ENCODE results near the gene A2ML1.
"Not testable (repeated sequence)": the region's sequence is repeated elsewhere in the genome, so short reads cannot be mapped to it uniquely, and the experiment has no call there.

The A2ML1 gene

DNA sequence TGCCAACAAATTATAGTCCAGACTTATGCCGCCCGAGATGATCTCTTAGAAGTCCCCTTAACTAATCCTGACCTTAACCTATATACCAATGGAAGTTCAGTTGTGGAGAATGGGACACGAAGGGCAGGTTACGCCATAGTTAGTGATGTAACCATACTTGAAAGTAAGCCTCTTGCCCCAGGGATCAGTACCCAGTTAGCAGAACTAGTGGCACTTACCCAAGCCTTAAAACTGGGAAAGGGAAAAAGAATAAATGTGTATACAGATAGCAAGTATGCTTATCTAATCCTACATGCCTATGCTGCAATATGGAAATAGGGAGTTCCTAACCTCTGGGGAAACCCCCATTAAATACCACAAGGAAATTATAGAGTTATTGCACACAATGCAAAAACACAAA lies 29.2 kb upstream of the A2ML1 start:
- H3K9me3 ChIP-seq (ENCODE audit: control insufficient read depth in 2 of 2, low read length in 2 of 2); H3K4me3 ChIP-seq (ENCODE audit: low read length in 2 of 2); H3K27ac ChIP-seq (ENCODE audit: low read length); H3K9ac ChIP-seq (ENCODE audit: low read length in 2 of 2); H3K36me3 ChIP-seq (ENCODE audit: control insufficient read depth in 2 of 2, insufficient read depth in 2 of 2, low read length in 2 of 2); H3K4me1 ChIP-seq (ENCODE audit: control insufficient read depth, insufficient read depth, low read length); H3K27me3 ChIP-seq (ENCODE audit: control insufficient read depth in 1 of 2, insufficient read depth in 2 of 2, low read length in 2 of 2): not testable (repeated sequence)

DNA sequence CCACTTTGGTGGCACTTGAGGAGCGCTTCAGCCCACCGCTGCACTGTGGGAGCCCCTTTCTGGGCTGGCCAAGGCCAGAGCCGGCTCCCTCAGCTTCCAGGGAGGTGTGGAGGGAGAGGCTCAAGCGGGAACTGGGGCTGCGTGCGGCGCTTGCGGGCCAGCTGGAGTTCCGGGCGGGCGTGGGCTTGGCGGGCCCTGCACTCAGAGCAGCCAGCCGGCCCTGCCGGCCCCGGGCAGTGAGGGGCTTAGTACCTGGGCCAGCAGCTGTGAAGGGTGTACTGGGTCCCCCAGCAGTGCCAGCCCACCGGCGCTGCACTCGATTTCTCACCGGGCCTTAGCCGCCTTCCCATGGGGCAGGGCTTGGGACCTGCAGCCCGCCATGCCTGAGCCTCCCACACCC lies 27.8 kb upstream of the A2ML1 start:
- not testable (repeated sequence) for H3K27me3 ChIP-seq (ENCODE audit: control insufficient read depth in 1 of 2, insufficient read depth in 2 of 2, low read length in 2 of 2); H3K9ac ChIP-seq (ENCODE audit: low read length in 2 of 2); H3K36me3 ChIP-seq (ENCODE audit: control insufficient read depth in 2 of 2, insufficient read depth in 2 of 2, low read length in 2 of 2); H3K4me1 ChIP-seq (ENCODE audit: control insufficient read depth, insufficient read depth, low read length); H3K9me3 ChIP-seq (ENCODE audit: control insufficient read depth in 2 of 2, low read length in 2 of 2); H3K4me3 ChIP-seq (ENCODE audit: low read length in 2 of 2); H3K27ac ChIP-seq (ENCODE audit: low read length)

DNA sequence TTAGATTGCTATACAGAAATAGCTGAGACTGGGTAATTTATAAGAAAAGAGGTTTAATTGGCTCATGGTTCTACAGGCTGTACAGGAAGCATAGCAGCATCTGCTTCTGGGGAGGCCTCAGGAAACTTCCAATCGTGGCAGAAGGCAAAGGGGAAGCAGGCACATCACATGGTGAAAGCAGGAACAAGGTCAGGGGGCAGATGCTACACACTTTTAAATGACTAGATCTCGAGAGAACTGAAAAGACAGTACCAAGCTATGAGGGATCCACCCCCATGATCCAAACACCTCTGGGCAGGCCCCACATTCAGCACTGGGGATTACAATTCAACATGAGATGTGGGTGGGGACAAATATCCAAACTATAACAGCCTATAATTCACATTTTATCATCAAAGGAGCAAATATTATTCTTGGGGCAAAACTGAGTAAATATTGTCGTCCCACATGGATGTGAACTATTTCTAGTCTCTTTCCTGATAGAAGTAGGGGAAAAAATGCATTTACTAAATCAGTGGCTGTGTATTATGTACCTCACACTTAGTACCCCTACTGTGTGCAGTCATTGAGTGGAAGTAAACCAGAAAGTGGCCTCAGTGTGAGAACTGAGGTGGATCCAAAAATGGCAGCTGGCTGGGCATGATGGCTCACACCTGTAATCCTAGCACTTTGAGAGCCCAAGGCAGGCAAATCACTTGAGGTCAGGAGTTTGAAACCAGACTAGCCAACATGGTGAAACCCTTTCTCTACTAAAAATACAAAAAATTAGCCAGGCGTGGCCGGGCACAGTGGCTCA lies 25.4 kb upstream of the A2ML1 start:
- Histone ChIP-seq H3K4me3 (ENCODE audit: low read length in 2 of 2) (no peak overlapping the region), H3K9me3 (ENCODE audit: control insufficient read depth in 2 of 2, low read length in 2 of 2) (no peaks in the 10 kb centered on the region), H3K36me3 (ENCODE audit: control insufficient read depth in 2 of 2, insufficient read depth in 2 of 2, low read length in 2 of 2) (no peaks in the 10 kb centered on the region), H3K4me1 (ENCODE audit: control insufficient read depth, insufficient read depth, low read length) (no peaks in the 10 kb centered on the region), H3K27me3 (ENCODE audit: control insufficient read depth in 1 of 2, insufficient read depth in 2 of 2, low read length in 2 of 2) (no peaks in the 10 kb centered on the region), H3K9ac (ENCODE audit: low read length in 2 of 2) (no peak overlapping the region), H3K27ac (ENCODE audit: low read length) (no peak overlapping the region)

- H3K36me3 ChIP-seq (ENCODE audit: control insufficient read depth in 2 of 2, insufficient read depth in 2 of 2, low read length in 2 of 2); H3K27me3 ChIP-seq (ENCODE audit: control insufficient read depth in 1 of 2, insufficient read depth in 2 of 2, low read length in 2 of 2): not testable (repeated sequence)
Observed at GRCh38 chr12:8801213-8801612, 21.2 kb upstream of the A2ML1 start.

DNA sequence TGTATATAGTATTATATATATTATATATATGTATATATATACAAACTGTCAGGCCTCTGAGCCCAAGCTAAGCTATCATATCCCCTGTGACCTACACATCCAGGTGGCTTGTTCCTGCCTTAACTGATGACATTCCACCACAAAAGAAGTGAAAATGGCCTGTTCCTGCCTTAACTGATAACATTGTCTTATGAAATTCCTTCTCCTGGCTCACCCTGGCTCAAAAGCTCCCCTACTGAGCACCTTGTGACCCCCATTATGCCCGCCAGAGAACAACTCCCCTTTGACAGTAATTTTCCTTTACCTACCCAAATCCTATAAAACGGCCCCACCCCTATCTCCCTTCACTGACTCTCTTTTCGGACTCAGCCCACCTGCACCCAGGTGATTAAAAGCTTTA lies 17.6 kb upstream of the A2ML1 start:
- H3K4me3 ChIP-seq (ENCODE audit: low read length in 2 of 2); H3K27ac ChIP-seq (ENCODE audit: low read length); H3K4me1 ChIP-seq (ENCODE audit: control insufficient read depth, insufficient read depth, low read length); H3K9me3 ChIP-seq (ENCODE audit: control insufficient read depth in 2 of 2, low read length in 2 of 2); H3K36me3 ChIP-seq (ENCODE audit: control insufficient read depth in 2 of 2, insufficient read depth in 2 of 2, low read length in 2 of 2); H3K27me3 ChIP-seq (ENCODE audit: control insufficient read depth in 1 of 2, insufficient read depth in 2 of 2, low read length in 2 of 2); H3K9ac ChIP-seq (ENCODE audit: low read length in 2 of 2): not testable (repeated sequence)

More at GRCh38 chr12:8801213-8801612, 21.2 kb upstream of the A2ML1 start:
- H3K4me1 ChIP-seq (ENCODE audit: control insufficient read depth, insufficient read depth, low read length); H3K9me3 ChIP-seq (ENCODE audit: control insufficient read depth in 2 of 2, low read length in 2 of 2); H3K9ac ChIP-seq (ENCODE audit: low read length in 2 of 2); H3K27ac ChIP-seq (ENCODE audit: low read length); H3K4me3 ChIP-seq (ENCODE audit: low read length in 2 of 2): not testable (repeated sequence)

DNA sequence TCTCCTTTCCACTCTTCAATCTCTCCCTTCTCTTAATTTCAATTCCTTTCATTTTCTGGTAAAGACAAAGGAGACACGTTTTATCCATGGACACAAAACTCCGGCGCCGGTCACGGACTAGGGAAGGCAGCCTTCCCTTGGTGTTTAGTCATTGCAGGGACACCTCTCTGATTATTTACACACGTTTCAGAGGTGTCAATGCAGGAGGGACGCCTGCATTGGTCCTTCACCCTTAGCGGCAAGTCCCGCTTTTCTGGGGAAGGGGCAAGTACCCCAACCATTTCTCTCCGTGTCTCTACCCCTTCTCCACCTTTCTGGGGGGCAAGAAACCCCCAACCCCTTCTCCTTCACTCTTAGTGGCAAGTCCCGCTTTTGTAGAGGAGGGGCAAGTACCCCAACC lies 16.9 kb upstream of the A2ML1 start:
- H3K36me3 ChIP-seq (ENCODE audit: control insufficient read depth in 2 of 2, insufficient read depth in 2 of 2, low read length in 2 of 2); H3K9me3 ChIP-seq (ENCODE audit: control insufficient read depth in 2 of 2, low read length in 2 of 2); H3K4me1 ChIP-seq (ENCODE audit: control insufficient read depth, insufficient read depth, low read length): not testable (repeated sequence)

GRCh38 chr12:8807084-8807483 lies 15.3 kb upstream of the A2ML1 start:
- H3K4me1 ChIP-seq (ENCODE audit: control insufficient read depth, insufficient read depth, low read length); H3K9me3 ChIP-seq (ENCODE audit: control insufficient read depth in 2 of 2, low read length in 2 of 2); H3K4me3 ChIP-seq (ENCODE audit: low read length in 2 of 2); H3K27ac ChIP-seq (ENCODE audit: low read length); H3K27me3 ChIP-seq (ENCODE audit: control insufficient read depth in 1 of 2, insufficient read depth in 2 of 2, low read length in 2 of 2); H3K9ac ChIP-seq (ENCODE audit: low read length in 2 of 2); H3K36me3 ChIP-seq (ENCODE audit: control insufficient read depth in 2 of 2, insufficient read depth in 2 of 2, low read length in 2 of 2): not testable (repeated sequence)

More for the DNA sequence above, 16.9 kb upstream of the A2ML1 start:
- not testable (repeated sequence) for H3K4me3 ChIP-seq (ENCODE audit: low read length in 2 of 2); H3K27me3 ChIP-seq (ENCODE audit: control insufficient read depth in 1 of 2, insufficient read depth in 2 of 2, low read length in 2 of 2); H3K9ac ChIP-seq (ENCODE audit: low read length in 2 of 2); H3K27ac ChIP-seq (ENCODE audit: low read length)

DNA sequence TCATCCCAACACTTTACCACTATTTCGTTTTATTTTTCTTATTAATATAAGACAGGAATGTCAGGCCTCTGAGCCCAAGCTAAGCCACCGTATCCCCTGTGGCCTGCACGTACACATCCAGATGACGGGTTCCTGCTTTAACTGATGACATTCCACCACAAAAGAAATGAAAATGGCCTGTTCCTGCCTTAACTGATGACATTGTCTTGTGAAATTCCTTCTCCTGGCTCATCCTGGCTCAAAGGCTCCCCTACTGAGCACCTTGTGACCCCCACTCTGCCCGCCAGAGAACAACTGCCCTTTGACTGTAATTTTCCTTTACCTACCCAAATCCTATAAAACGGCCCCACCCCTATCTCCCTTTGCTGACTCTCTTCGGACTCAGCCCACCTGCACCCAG lies 12.3 kb upstream of the A2ML1 start:
- H3K9ac ChIP-seq (ENCODE audit: low read length in 2 of 2); H3K27me3 ChIP-seq (ENCODE audit: control insufficient read depth in 1 of 2, insufficient read depth in 2 of 2, low read length in 2 of 2); H3K36me3 ChIP-seq (ENCODE audit: control insufficient read depth in 2 of 2, insufficient read depth in 2 of 2, low read length in 2 of 2); H3K27ac ChIP-seq (ENCODE audit: low read length); H3K4me3 ChIP-seq (ENCODE audit: low read length in 2 of 2); H3K4me1 ChIP-seq (ENCODE audit: control insufficient read depth, insufficient read depth, low read length); H3K9me3 ChIP-seq (ENCODE audit: control insufficient read depth in 2 of 2, low read length in 2 of 2): not testable (repeated sequence)

DNA sequence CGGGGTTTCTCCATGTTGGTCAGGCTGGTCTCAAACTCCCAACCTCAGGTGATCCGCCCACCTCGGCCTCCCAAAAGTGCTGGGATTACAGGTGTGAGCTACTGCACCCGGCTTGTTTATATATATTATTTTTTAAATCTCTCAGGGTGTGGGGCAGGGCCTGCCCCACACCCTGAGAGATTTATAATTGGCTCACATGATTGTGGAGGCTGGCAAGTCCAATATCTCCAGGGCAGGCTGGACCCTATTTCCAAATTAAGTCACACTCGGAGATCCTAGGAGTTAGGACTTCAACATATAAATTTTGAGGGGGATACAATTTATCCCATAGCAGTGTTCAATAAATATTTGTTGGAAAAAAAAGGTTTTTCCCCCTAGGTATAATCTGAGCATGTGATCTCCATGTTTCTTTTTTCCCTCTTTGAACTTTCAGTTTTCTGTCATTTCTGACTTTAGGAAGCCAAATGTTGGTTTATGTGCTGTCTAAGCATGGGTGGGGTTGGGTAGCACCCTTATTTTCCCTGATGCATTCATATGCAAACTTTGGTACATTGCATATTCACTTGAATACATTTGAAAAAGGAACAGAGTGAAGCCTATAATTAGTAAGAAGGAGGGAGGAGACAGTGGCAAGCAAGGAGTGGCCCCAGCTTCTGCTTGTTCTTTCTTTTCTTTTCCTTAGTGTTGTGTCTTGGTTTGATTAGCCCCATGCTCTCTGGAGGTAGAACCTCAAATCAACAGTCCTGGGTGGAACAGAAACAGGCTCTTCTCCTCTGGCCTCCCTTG lies 8.7 kb upstream of the A2ML1 start:
- no peaks in the 10 kb centered on the region for H3K36me3 ChIP-seq (ENCODE audit: control insufficient read depth in 2 of 2, insufficient read depth in 2 of 2, low read length in 2 of 2)
- H3K9me3 ChIP-seq (ENCODE audit: control insufficient read depth in 2 of 2, low read length in 2 of 2): no peaks in the 10 kb centered on the region
- H3K27me3 ChIP-seq (ENCODE audit: control insufficient read depth in 1 of 2, insufficient read depth in 2 of 2, low read length in 2 of 2): no peaks in the 10 kb centered on the region
- no peaks in the 10 kb centered on the region for H3K4me1 ChIP-seq (ENCODE audit: control insufficient read depth, insufficient read depth, low read length)
- H3K27ac ChIP-seq (ENCODE audit: low read length): no peak overlapping the region
- H3K9ac ChIP-seq (ENCODE audit: low read length in 2 of 2): no peak overlapping the region
- no peak overlapping the region for H3K4me3 ChIP-seq (ENCODE audit: low read length in 2 of 2)

GRCh38 chr12:8816448-8817050 lies 5.9 kb upstream of the A2ML1 start:
- Histone ChIP-seq H3K9me3 (ENCODE audit: control insufficient read depth in 2 of 2, low read length in 2 of 2) (no peaks in the 10 kb centered on the region), H3K36me3 (ENCODE audit: control insufficient read depth in 2 of 2, insufficient read depth in 2 of 2, low read length in 2 of 2) (no peaks in the 10 kb centered on the region), H3K4me3 (ENCODE audit: low read length in 2 of 2) (no peak overlapping the region), H3K9ac (ENCODE audit: low read length in 2 of 2) (no peak overlapping the region), H3K27me3 (ENCODE audit: control insufficient read depth in 1 of 2, insufficient read depth in 2 of 2, low read length in 2 of 2) (no peaks in the 10 kb centered on the region), H3K4me1 (ENCODE audit: control insufficient read depth, insufficient read depth, low read length) (no peaks in the 10 kb centered on the region), H3K27ac (ENCODE audit: low read length) (no peak overlapping the region)

DNA sequence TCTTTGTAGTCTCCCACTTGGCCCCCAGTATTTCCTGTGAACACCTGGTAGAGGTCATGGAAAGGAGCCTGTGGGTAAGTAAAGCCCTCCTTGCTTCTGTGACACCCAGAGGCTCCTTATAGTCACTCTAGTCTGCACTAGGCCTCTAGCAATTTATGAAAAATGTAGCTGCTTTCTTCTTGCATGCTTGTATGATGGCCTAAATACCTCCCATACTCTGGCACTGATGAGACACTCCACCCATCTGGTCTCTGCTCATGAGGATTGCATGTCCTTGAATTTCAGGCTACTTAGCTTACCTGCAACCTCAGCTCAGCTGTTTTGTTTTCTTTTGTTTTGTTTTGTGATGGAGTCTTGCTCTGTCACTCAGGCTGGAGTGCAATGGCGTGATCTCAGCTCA lies 4.6 kb upstream of the A2ML1 start:
- H3K9me3 ChIP-seq (ENCODE audit: control insufficient read depth in 2 of 2, low read length in 2 of 2): no peaks in the 10 kb centered on the region
- H3K27me3 ChIP-seq (ENCODE audit: control insufficient read depth in 1 of 2, insufficient read depth in 2 of 2, low read length in 2 of 2): no peaks in the 10 kb centered on the region
- H3K27ac ChIP-seq (ENCODE audit: low read length): no peak overlapping the region
- H3K4me1 ChIP-seq (ENCODE audit: control insufficient read depth, insufficient read depth, low read length): no peaks in the 10 kb centered on the region
- no peaks in the 10 kb centered on the region for H3K36me3 ChIP-seq (ENCODE audit: control insufficient read depth in 2 of 2, insufficient read depth in 2 of 2, low read length in 2 of 2)
- H3K4me3 ChIP-seq (ENCODE audit: low read length in 2 of 2): no peak overlapping the region
- H3K9ac ChIP-seq (ENCODE audit: low read length in 2 of 2): no peak overlapping the region
